ENCODE measurements around the gene BMPR2. TPM values are rescaled to one million over a fixed set of nuclear protein-coding genes. Genes with fewer than 3 reads are reported as not detected.
"Not testable (repeated sequence)": the region's sequence is repeated elsewhere in the genome, so short reads cannot be mapped to it uniquely, and the experiment has no call there.

The BMPR2 gene
- total RNA-seq, 1 experiment from 2014 or later: 27.4 TPM

- Mint-ChIP-seq H3K9me3 (ENCODE audit: unreplicated experiment) (no peaks in the 10 kb centered on the region), H3K4me1 (ENCODE audit: insufficient read depth, unreplicated experiment) (peaks cover 7% of the 10 kb centered on the region), H3K36me3 (ENCODE audit: insufficient read depth, unreplicated experiment) (no peaks in the 10 kb centered on the region), H3K4me3 (ENCODE audit: unreplicated experiment) (no peak overlapping the region), H3K27ac (ENCODE audit: low read depth, unreplicated experiment) (no peak overlapping the region), H3K27me3 (ENCODE audit: insufficient read depth, unreplicated experiment) (no peaks in the 10 kb centered on the region)
- intact Hi-C loops (cut with micrococcal nuclease): no loop called here
- CTCF ChIA-PET: no interaction called here
- POLR2A ChIA-PET: interaction anchor here (0.9 kb wide), 1 partner anchor 29 kb away, joined by 4 read pairs; no protein-coding TSS in a partner anchor
- no TSS peak for BruUV-seq (replicated peaks)
- no peak for TF ChIP-seq CTCF (IDR thresholded peaks at IDR 0.05; ENCODE audit: unreplicated experiment)
- no peak for DNase-seq (ENCODE audit: unreplicated experiment)
These were observed 29.9 kb upstream of the BMPR2 start for GRCh38 chr2:202346180-202346579.

GRCh38 chr2:202353430-202353829, 22.7 kb upstream of the BMPR2 start:
- intact Hi-C loops (cut with micrococcal nuclease): no loop called here
- no peak overlapping the region for H3K27ac Mint-ChIP-seq (ENCODE audit: low read depth, unreplicated experiment)
- no peaks in the 10 kb centered on the region for H3K9me3 Mint-ChIP-seq (ENCODE audit: unreplicated experiment)
- no peak overlapping the region for H3K4me3 Mint-ChIP-seq (ENCODE audit: unreplicated experiment)
- DNase-seq (ENCODE audit: unreplicated experiment): no peak
- H3K4me1 Mint-ChIP-seq (ENCODE audit: insufficient read depth, unreplicated experiment): no peaks in the 10 kb centered on the region
- no TSS peak for BruUV-seq (replicated peaks)
- ChIA-PET CTCF (no interaction called here), POLR2A (interaction anchor here (0.7 kb wide), 1 partner anchor 9 kb away, joined by 3 read pairs; no protein-coding TSS in a partner anchor)
- TF ChIP-seq CTCF (IDR thresholded peaks at IDR 0.05; ENCODE audit: unreplicated experiment): no peak
- H3K27me3 Mint-ChIP-seq (ENCODE audit: insufficient read depth, unreplicated experiment): no peaks in the 10 kb centered on the region
- H3K36me3 Mint-ChIP-seq (ENCODE audit: insufficient read depth, unreplicated experiment): no peaks in the 10 kb centered on the region

- H3K27me3 Mint-ChIP-seq (ENCODE audit: insufficient read depth, unreplicated experiment): no peaks in the 10 kb centered on the region
- H3K4me3 Mint-ChIP-seq (ENCODE audit: unreplicated experiment): no peak overlapping the region
- TF ChIP-seq CTCF (IDR thresholded peaks at IDR 0.05; ENCODE audit: unreplicated experiment): no peak
- no peak overlapping the region for H3K27ac Mint-ChIP-seq (ENCODE audit: low read depth, unreplicated experiment)
- no peaks in the 10 kb centered on the region for H3K36me3 Mint-ChIP-seq (ENCODE audit: insufficient read depth, unreplicated experiment)
- ChIA-PET CTCF (no interaction called here), POLR2A (no interaction called here)
- H3K4me1 Mint-ChIP-seq (ENCODE audit: insufficient read depth, unreplicated experiment): no peaks in the 10 kb centered on the region
- no TSS peak for BruUV-seq (replicated peaks)
- no peaks in the 10 kb centered on the region for H3K9me3 Mint-ChIP-seq (ENCODE audit: unreplicated experiment)
- DNase-seq (ENCODE audit: unreplicated experiment): no peak
- intact Hi-C loops (cut with micrococcal nuclease): no loop called here
These were observed 20.1 kb upstream of the BMPR2 start for GRCh38 chr2:202355993-202356505.

GRCh38 chr2:202358924-202359323, 17.2 kb upstream of the BMPR2 start:
- H3K4me1 Mint-ChIP-seq (ENCODE audit: insufficient read depth, unreplicated experiment); POLR2A ChIA-PET; CTCF ChIA-PET; H3K9me3 Mint-ChIP-seq (ENCODE audit: unreplicated experiment); BruUV-seq (replicated peaks); H3K27me3 Mint-ChIP-seq (ENCODE audit: insufficient read depth, unreplicated experiment); intact Hi-C loops (cut with micrococcal nuclease); H3K4me3 Mint-ChIP-seq (ENCODE audit: unreplicated experiment); H3K27ac Mint-ChIP-seq (ENCODE audit: low read depth, unreplicated experiment); H3K36me3 Mint-ChIP-seq (ENCODE audit: insufficient read depth, unreplicated experiment); DNase-seq (ENCODE audit: unreplicated experiment): not testable (repeated sequence)

DNA sequence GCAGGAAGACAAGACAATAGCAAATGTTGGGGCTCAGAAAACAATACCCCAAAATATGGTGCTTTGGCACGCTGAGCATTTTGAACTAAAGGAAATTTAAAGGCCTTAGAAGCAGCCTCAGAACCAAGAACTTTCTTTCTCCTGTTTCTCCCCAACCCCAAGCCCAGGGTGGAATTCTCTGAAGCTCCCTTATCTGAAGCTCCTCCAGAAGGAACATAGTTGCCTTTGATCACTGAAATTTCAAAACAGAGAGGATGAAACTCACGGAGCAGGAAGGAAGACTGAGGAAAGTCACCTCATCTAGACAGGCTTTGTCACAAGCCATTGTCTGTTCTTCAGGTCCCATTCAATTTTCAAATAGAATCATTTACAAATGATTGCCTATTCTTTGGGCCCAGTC, 15.5 kb upstream of the BMPR2 start:
- no TSS peak for BruUV-seq (replicated peaks)
- no peaks in the 10 kb centered on the region for H3K9me3 Mint-ChIP-seq (ENCODE audit: unreplicated experiment)
- CTCF ChIA-PET: no interaction called here
- intact Hi-C loops (cut with micrococcal nuclease): no loop called here
- TF ChIP-seq CTCF (IDR thresholded peaks at IDR 0.05; ENCODE audit: unreplicated experiment): no peak
- peaks cover 4% of the 10 kb centered on the region for H3K36me3 Mint-ChIP-seq (ENCODE audit: insufficient read depth, unreplicated experiment)
- H3K27ac Mint-ChIP-seq (ENCODE audit: low read depth, unreplicated experiment): no peak overlapping the region
- no peaks in the 10 kb centered on the region for H3K4me1 Mint-ChIP-seq (ENCODE audit: insufficient read depth, unreplicated experiment)
- H3K4me3 Mint-ChIP-seq (ENCODE audit: unreplicated experiment): no peak overlapping the region
- DNase-seq (ENCODE audit: unreplicated experiment): no peak
- POLR2A ChIA-PET: no interaction called here
- H3K27me3 Mint-ChIP-seq (ENCODE audit: insufficient read depth, unreplicated experiment): no peaks in the 10 kb centered on the region
